Ovary (tissue), 9 donors: ENCODE measurements around the gene SLC17A5. TPM values are rescaled to one million over a fixed set of nuclear protein-coding genes. Genes with fewer than 3 reads are reported as not detected.

ENCODE experiments used
- DNase-seq, 5 donors: peaks; one replicate each; pipeline ENCODE4 v3.0.0-alpha.2; 2019 to 2020
- H3K27ac ChIP-seq, 2 donors: fragments of 200-600 bp; one replicate each; pipeline versions ENCODE4 v1.5.1 to v1.8.0; 2019 to 2022
- H3K27me3 ChIP-seq: fragments of 200-600 bp; one replicate; pipeline ENCODE4 v1.8.0; 2022
- H3K36me3 ChIP-seq: fragments of 200-600 bp; sonication (generic); one replicate; pipeline ENCODE4 v1.5.1; 2019
- H3K4me1 ChIP-seq: one replicate; pipeline ENCODE4 v1.8.1; 2013; ENCODE audit warnings: mild to moderate bottlenecking, moderate library complexity; ENCODE audit not compliant: insufficient read depth
- H3K4me3 ChIP-seq: fragments of 200-600 bp; sonication (generic); one replicate; pipeline ENCODE4 v1.5.1; 2017
- H3K9me3 ChIP-seq, 2 donors: fragments of 200-600 bp in 1 of 2; sonication (generic) in 1 of 2; one replicate each; pipeline versions ENCODE4 v1.5.1 to v1.8.1; 2013 to 2019; ENCODE audit warnings: mild to moderate bottlenecking in 1 of 2, moderate library complexity in 1 of 2
- CTCF ChIP-seq, 3 donors: fragments of 450-650 bp in 2 of 3; fragments of 200-600 bp in 1 of 3; IDR thresholded peaks; one replicate each; pipeline versions ENCODE4 v1.5.1 to v1.8.0; 2016 to 2022; ENCODE audit warnings: antibody characterized with exemption in 3 of 3, mild to moderate bottlenecking in 1 of 3
- EP300 ChIP-seq: sonication (generic); formaldehyde crosslinking; IDR thresholded peaks from one replicate; pipeline ENCODE4 v1.6.1; 2017; ENCODE audit warnings: antibody characterized with exemption
- POLR2A ChIP-seq: fragments of 450-650 bp; IDR thresholded peaks from one replicate; pipeline ENCODE4 v1.6.1; 2017; ENCODE audit warnings: antibody characterized with exemption, mild to moderate bottlenecking, moderate library complexity
- WGBS, 3 donors: extraction: QIAGEN DNeasy Blood & Tissue Kit in 1 of 3; methylation state at CpG; one replicate each; pipeline versions ENCODE4 v1.1.5 to v1.1.7; 2013 to 2017; 5-methylcytosine and 5-hydroxymethylcytosine counted together
- intact Hi-C, 4 donors: fragments of 100-400 bp; cut with DNase I; formaldehyde crosslinking; loops; one replicate each; pipeline versions ENCODE4 v1.11.0 to v1.15.1; 2022 to 2023
- polyA plus RNA-seq, 2 donors: library from polyadenylated mRNA; stranded (reverse); fragments of 200-250 nt in 1 of 2; fragments of 350-450 nt in 1 of 2; fragmentation: Illumina TruSeq in 1 of 2; extraction: RNeasy Lipid Tissue Mini Kit (QIAGEN cat#74804) in 1 of 2; gene quantifications; one replicate each; pipeline ENCODE4 v1.2.3, GENCODE V29; 2013 to 2014
- total RNA-seq, 7 donors: library from RNA; depleted of rRNA in 2 of 7; stranded (reverse); fragments of >200 nt in 2 of 7; fragmentation: NEBNext Ultra II Directional in 3 of 7; extraction: Animal tissue kit (Norgen Biotek cat#: 25700) in 3 of 7; gene quantifications; one replicate each; pipeline versions ENCODE4 v1.1.0 to v1.2.4, GENCODE V29; 2016 to 2023
- donor health status: DM: no; HTN: no; CAD: no; lungs with moderate emphysema.
- donor health status: DM: no; HTN: no; CAD: no.
- donor health status: Bipolar disorder and iron deficiency.
- donor health status: DM: yes; HTN: yes; CAD: no.
- donor health status: DM: no; HTN: no; CAD: no.
- donor health status: DM: yes; HTN: yes; CAD: no.

SLC17A5 gene
- total and polyA plus RNA-seq, 9 donors: 4.3 to 18.3 (median 7.0) TPM

- no peaks in the 10 kb centered on the region for H3K9me3 ChIP-seq
- H3K4me1 ChIP-seq: no peaks in the 10 kb centered on the region
- no peaks in the 10 kb centered on the region for H3K36me3 ChIP-seq
- 28 to 35% (median 30%) methylated on average over 2 of the region's 2 CpGs for WGBS, 3 donors
- intact Hi-C loops: no loop called here
- TF ChIP-seq CTCF (IDR thresholded peaks at IDR 0.05) (no peak), EP300 (no peak), POLR2A (no peak)
- DNase-seq: no peak
- no peaks in the 10 kb centered on the region for H3K27me3 ChIP-seq
- H3K27ac ChIP-seq: no peak overlapping the region
- no peak overlapping the region for H3K4me3 ChIP-seq
Measured at GRCh38 chr6:73642530-73642929, 11.3 kb downstream of the SLC17A5 start.

DNA sequence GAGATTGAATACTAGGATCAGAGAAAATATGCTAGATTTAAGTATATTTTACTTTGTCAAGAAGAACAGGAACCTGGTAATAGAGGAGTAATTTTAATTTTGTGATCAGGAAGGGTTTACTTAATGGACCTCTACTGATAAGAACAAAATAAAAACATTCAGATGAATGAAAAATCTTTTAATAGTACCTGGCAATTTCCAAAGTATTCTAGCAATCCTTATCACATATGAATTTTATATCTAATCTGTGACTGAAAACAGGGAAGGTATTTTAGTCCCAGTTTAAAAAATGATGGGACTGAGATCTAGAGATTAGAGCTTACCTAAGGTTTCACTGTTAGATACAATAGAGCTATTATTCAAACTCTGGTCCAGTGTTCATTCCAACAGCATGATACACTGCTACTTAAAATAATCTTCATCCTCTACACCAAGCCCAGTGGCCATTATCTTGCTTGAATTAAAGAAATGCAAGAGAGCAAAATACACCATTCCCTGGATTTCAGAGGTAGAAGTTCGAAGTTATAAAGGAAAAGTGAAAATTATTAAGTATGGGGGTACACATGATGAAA, 13.5 kb downstream of the SLC17A5 start:
- Histone ChIP-seq H3K9me3 (no peaks in the 10 kb centered on the region), H3K4me3 (no peak overlapping the region), H3K4me1 (no peaks in the 10 kb centered on the region), H3K36me3 (no peaks in the 10 kb centered on the region), H3K27me3 (no peaks in the 10 kb centered on the region), H3K27ac (no peak overlapping the region)
- intact Hi-C loops: no loop called here
- TF ChIP-seq POLR2A (no peak), EP300 (no peak), CTCF (IDR thresholded peaks at IDR 0.05) (no peak)
- DNase-seq: no peak
- 96 to 100% (median 97%) methylated on average over 1 of the region's 1 CpG for WGBS, 3 donors

DNA sequence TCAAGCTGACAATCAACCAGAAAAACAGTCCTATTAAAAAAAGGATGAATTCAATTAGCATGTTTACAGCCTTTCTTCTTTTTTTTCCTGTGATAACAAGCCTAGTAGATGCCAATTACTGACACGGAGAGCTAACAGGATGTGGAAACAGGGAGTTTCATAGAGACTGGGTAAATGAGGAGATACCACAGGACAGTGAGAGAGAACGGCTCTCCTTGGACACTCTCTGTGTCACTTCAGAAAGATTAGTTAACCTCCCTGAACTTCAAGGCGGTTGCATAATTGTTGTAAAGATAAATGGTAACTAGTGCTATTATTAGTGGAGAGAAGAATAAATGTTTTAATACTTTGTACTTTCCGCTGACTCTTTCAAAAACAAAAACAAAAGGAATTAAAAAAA, 14.8 kb downstream of the SLC17A5 start:
- no peaks in the 10 kb centered on the region for H3K9me3 ChIP-seq
- no peak for TF ChIP-seq EP300
- no peak for TF ChIP-seq CTCF (IDR thresholded peaks at IDR 0.05)
- no peak for TF ChIP-seq POLR2A
- DNase-seq: no peak
- no peaks in the 10 kb centered on the region for H3K36me3 ChIP-seq
- H3K27ac ChIP-seq: no peak overlapping the region
- 39 to 43% (median 43%) methylated on average over 4 of the region's 4 CpGs for WGBS, 3 donors
- H3K27me3 ChIP-seq: no peaks in the 10 kb centered on the region
- intact Hi-C loops: no loop called here
- H3K4me1 ChIP-seq: no peaks in the 10 kb centered on the region
- H3K4me3 ChIP-seq: no peak overlapping the region

- Histone ChIP-seq H3K36me3 (no peaks in the 10 kb centered on the region), H3K27ac (no peak overlapping the region), H3K27me3 (no peaks in the 10 kb centered on the region), H3K4me1 (no peaks in the 10 kb centered on the region), H3K9me3 (no peaks in the 10 kb centered on the region), H3K4me3 (no peak overlapping the region)
- whole genome bisulfite sequencing, 3 donors: 71 to 76% (median 74%) methylated on average over 2 of the region's 2 CpGs
- no peak for TF ChIP-seq CTCF (IDR thresholded peaks at IDR 0.05)
- TF ChIP-seq EP300: no peak
- TF ChIP-seq POLR2A: no peak
- DNase-seq: no peak
- intact Hi-C loops: no loop called here
Measured at GRCh38 chr6:73637404-73637803, 16.4 kb downstream of the SLC17A5 start.
